K562 (cell line): Measurements from ENCODE around the gene FRA10AC1. TPM values are rescaled to one million over a fixed set of nuclear protein-coding genes. Genes with fewer than 3 reads are reported as not detected.

Experiments
- ATAC-seq: fragments of 200-7000 bp; cut with Tn5 transposase; 3 replicates; pipeline ENCODE4 v1.9.1; 2020; ENCODE audit warnings: moderate library complexity
- BruUV-seq: library from RNA; stranded (reverse); fragments of 400-500 nt; replicated peaks from 2 replicates; lab custom pipeline; 2021; lab: Mats Ljungman, UMichigan
- CTCF ChIA-PET: fragments of 300-600 bp; formaldehyde crosslinking; extraction: SDS; loops from one replicate; lab custom pipeline; 2021; ENCODE audit warnings: low intra/inter-chr PET ratio; lab: Yijun Ruan, JAX
- POLR2A ChIA-PET: fragments of 300-600, 350-650 bp; sonication (Branson Sonifier 250); formaldehyde crosslinking; extraction: SDS; loops from one replicate; lab custom pipeline; 2021; ENCODE audit warnings: antibody characterized with exemption, inconsistent platforms; lab: Yijun Ruan, JAX
- DNase-seq, 4 experiments: peaks; one replicate each; pipeline versions ENCODE4 v3.0.0 to v3.0.0-alpha.2; 2011 to 2018; ENCODE audit warnings: low spot score in 3 of 4, mixed read lengths in 3 of 4; ENCODE audit errors: extremely low read depth in 1 of 4
- FAIRE-seq: peaks from 2 replicates; lab custom pipeline; 2011; peaks lifted over from hg19 to GRCh38; lab: Jason Lieb, UNC
- H2AFZ ChIP-seq: 2 replicates; pipeline ENCODE4 v1.6.0; 2011; ENCODE audit warnings: low read depth, low read length, control low read depth, inconsistent platforms
- H3K27ac ChIP-seq: fragments of 200-600 bp; 3 replicates; pipeline ENCODE4 v1.8.0; 2011; ENCODE audit warnings: low read depth, mild to moderate bottlenecking, control low read depth, inconsistent platforms, low read length, moderate library complexity, mixed read lengths; ENCODE audit errors: extremely low read depth
- H3K27me3 ChIP-seq, 2 experiments: fragments of 300-600 bp in 1 of 2; 2 replicates in 1 of 2; 3 replicates in 1 of 2; pipeline versions ENCODE4 v1.6.0 to v1.8.0; 2011; ENCODE audit warnings: inconsistent platforms in 2 of 2, low read length in 2 of 2, mild to moderate bottlenecking in 1 of 2, mixed read lengths in 1 of 2, moderate library complexity in 1 of 2; ENCODE audit not compliant: control insufficient read depth in 2 of 2, insufficient read depth in 2 of 2
- H3K36me3 ChIP-seq: fragments of 300-600 bp; 3 replicates; pipeline ENCODE4 v1.8.0; 2011; ENCODE audit warnings: mild to moderate bottlenecking, low read length, inconsistent platforms; ENCODE audit not compliant: control insufficient read depth, insufficient read depth
- H3K4me1 ChIP-seq, 2 experiments: fragments of 200-600 bp in 1 of 2; replicated peaks in 1 of 2; 2 replicates in 1 of 2; 3 replicates in 1 of 2; pipeline versions ENCODE4 v1.5.1 to v1.8.0; 2011; ENCODE audit warnings: inconsistent platforms in 2 of 2, low read length in 2 of 2, mild to moderate bottlenecking in 1 of 2, mixed read lengths in 1 of 2, moderate library complexity in 1 of 2; ENCODE audit not compliant: control insufficient read depth in 2 of 2, insufficient read depth in 2 of 2
- H3K4me2 ChIP-seq: 2 replicates; pipeline ENCODE4 v1.6.1; 2011; ENCODE audit warnings: low read length, control low read depth, inconsistent platforms, mixed read lengths; ENCODE audit not compliant: insufficient read depth
- H3K4me3 ChIP-seq: fragments of 200-600 bp; sonication (generic), shearing (Covaris generic); 2 replicates; pipeline ENCODE4 v1.5.1; 2016; ENCODE audit warnings: control low read depth, inconsistent platforms
- H3K79me2 ChIP-seq: fragments of 200-600 bp; 3 replicates; pipeline ENCODE4 v1.8.0; 2011; ENCODE audit warnings: low read length, inconsistent platforms; ENCODE audit not compliant: control insufficient read depth, insufficient read depth
- H3K9ac ChIP-seq, 2 experiments: 2 replicates each; pipeline versions ENCODE4 v1.6.0 to v1.6.1; 2011; ENCODE audit warnings: low read depth in 2 of 2, low read length in 2 of 2, control low read depth in 1 of 2, inconsistent platforms in 1 of 2, mild to moderate bottlenecking in 1 of 2, mixed read lengths in 1 of 2; ENCODE audit not compliant: insufficient read depth in 1 of 2
- H3K9me1 ChIP-seq: one replicate; pipeline ENCODE4 v1.6.0; 2011; ENCODE audit warnings: inconsistent platforms, mild to moderate bottlenecking, low read length, moderate library complexity; ENCODE audit not compliant: control insufficient read depth, insufficient read depth
- H3K9me3 ChIP-seq: replicated peaks from 2 replicates; pipeline ENCODE4 v1.5.1; 2011; ENCODE audit warnings: low read depth, low read length, inconsistent platforms; ENCODE audit not compliant: control insufficient read depth, insufficient read depth
- H4K20me1 ChIP-seq: replicated peaks from 2 replicates; pipeline ENCODE4 v1.6.1; 2011; ENCODE audit warnings: low read length, inconsistent platforms, mixed read lengths; ENCODE audit not compliant: control insufficient read depth, insufficient read depth
- ESRRB ChIP-seq: fragments of 250-450 bp; sonication (Bioruptor Pico); IDR thresholded peaks from 2 replicates; pipeline ENCODE4 v1.5.0; 2020; ENCODE audit warnings: mild to moderate bottlenecking, moderate library complexity, borderline replicate concordance
- RAD21 ChIP-seq, 2 experiments: fragments of 250-450 bp in 1 of 2; fragments of 450-650 bp in 1 of 2; sonication (Bioruptor Pico) in 1 of 2; formaldehyde crosslinking in 1 of 2; IDR thresholded peaks in 1 of 2; conservative IDR thresholded peaks in 1 of 2; 2 replicates each; pipeline versions ENCODE4 v1.4.0 to v1.8.0; 2020 to 2022; ENCODE audit warnings: mild to moderate bottlenecking in 2 of 2, moderate library complexity in 1 of 2
- REST ChIP-seq, 2 experiments: fragments of 450-650 bp; formaldehyde crosslinking in 1 of 2; IDR thresholded peaks; 2 replicates each; pipeline versions ENCODE4 v1.4.0 to v1.6.1; 2014 to 2020; ENCODE audit warnings: mild to moderate bottlenecking in 2 of 2, borderline replicate concordance in 1 of 2, low read depth in 1 of 2
- TGIF2 ChIP-seq: sonication (generic); formaldehyde crosslinking; IDR thresholded peaks from 2 replicates; pipeline ENCODE4 v1.8.1; 2022; ENCODE audit warnings: mild to moderate bottlenecking, missing genetic modification reagents, moderate library complexity
- THAP7 ChIP-seq: fragments of 250-450 bp; sonication (Bioruptor Pico); IDR thresholded peaks from 2 replicates; pipeline ENCODE4 v1.5.0; 2021
- U2AF2 ChIP-seq: fragments of 200-400 bp; formaldehyde crosslinking; optimal IDR thresholded peaks from 2 replicates; pipeline ENCODE3; 2017; ENCODE audit warnings: low read depth, mild to moderate bottlenecking, low read length
- ZBED1 ChIP-seq: IDR thresholded peaks from 2 replicates; pipeline ENCODE4 v1.6.1; 2014
- ZKSCAN1 ChIP-seq: fragments of 150-350 bp; IDR thresholded peaks from 2 replicates; pipeline ENCODE4 v1.6.1; 2016; ENCODE audit warnings: low read depth, low read length
- ZNF124 ChIP-seq: sonication (generic); formaldehyde crosslinking; IDR thresholded peaks from 2 replicates; pipeline ENCODE4 v1.8.1; 2022; ENCODE audit warnings: missing genetic modification reagents
- ZNF316 ChIP-seq: fragments of 450-650 bp; IDR thresholded peaks from 2 replicates; pipeline ENCODE4 v1.6.1; 2016
- WGBS: fragments of 100-300 bp; shearing (Covaris generic); methylation state at CpG from one replicate; pipeline ENCODE4 v1.1.6; 2016; ENCODE audit warnings: low coverage, mixed read lengths; ENCODE audit not compliant: insufficient coverage; ENCODE audit errors: missing lambda C conversion rate; 5-methylcytosine and 5-hydroxymethylcytosine counted together
- in situ Hi-C: fragments of 300-500 bp; cut with MboI; formaldehyde crosslinking; loops from 4 replicates; pipeline ENCODE4 v1.15.0; 2018; ENCODE audit warnings: inconsistent platforms, mixed read lengths
- intact Hi-C: fragments of 100-400 bp; cut with micrococcal nuclease; formaldehyde crosslinking; loops from 2 replicates; pipeline ENCODE4 v1.14.2; 2022
- polyA plus RNA-seq, 8 experiments: library from polyadenylated mRNA; depleted of rRNA in 4 of 8; stranded (reverse) in 5 of 8; unstranded in 3 of 8; fragments of >200 nt; fragmentation: Nextera tagmentation in 2 of 8; fragmentation: Illumina TruSeq in 1 of 8; extraction: Ambion mirVana in 2 of 8; extraction: Trizol in 1 of 8; gene quantifications; 2 replicates each; pipeline versions ENCODE4 v1.2.1 to v1.2.3, GENCODE V29; 2011 to 2014; ENCODE audit warnings: inconsistent platforms in 1 of 8, missing spikeins in 1 of 8
- total RNA-seq, 7 experiments: library from RNA; depleted of rRNA in 6 of 7; stranded (reverse); fragments of >200 nt in 6 of 7; fragmentation: Illumina TruSeq in 2 of 7; extraction: Trizol in 2 of 7; gene quantifications; 2 replicates each; pipeline versions ENCODE4 v1.2.1 to v1.2.3, GENCODE V29; 2011 to 2021; ENCODE audit warnings: low replicate concordance in 1 of 7

The FRA10AC1 gene
- total and polyA plus RNA-seq, 9 of the 15 experiments (the other 6 are each of a cell fraction or from before 2014, with no cell fraction given) = 4.4 to 11.8 (median 8.0) TPM

- TF ChIP-seq ZKSCAN1 = no peak
- TF ChIP-seq THAP7 (CRISPR knock-in tag) = no peak
- no peak for TF ChIP-seq ZBED1
- TF ChIP-seq U2AF2 = no peak
Measured at GRCh38 chr10:93687737-93688136, 14.7 kb downstream of the FRA10AC1 start (continued).

- no peak for FAIRE-seq
- no peak overlapping the region for H3K27ac ChIP-seq
- in situ Hi-C loops = no loop called here
- no peaks in the 10 kb centered on the region for H4K20me1 ChIP-seq
- H3K9me1 ChIP-seq = no peaks in the 10 kb centered on the region
- no peak overlapping the region for H3K4me3 ChIP-seq
- peak in 3 of 4 experiments; percentile 6 to 14 (median 7) for DNase-seq
- H3K4me1 ChIP-seq = no peaks in the 10 kb centered on the region
- no peak overlapping the region for H2AFZ ChIP-seq
- no peaks in the 10 kb centered on the region for H3K9me3 ChIP-seq
- no peaks in the 10 kb centered on the region for H3K79me2 ChIP-seq
- POLR2A ChIA-PET = interaction anchor here (1.1 kb wide), 1 partner anchor 22 kb away, joined by 6 read pairs; the partner anchor contains the start of gene FRA10AC1
- CTCF ChIA-PET = interaction anchor here (0.9 to 1.5 kb wide), 2 partner anchors 126 to 139 kb away, joined by 4 to 8 read pairs; no protein-coding TSS in a partner anchor
- BruUV-seq = no TSS peak
- WGBS = 53% methylated on average over 4 of the region's 4 CpGs
- no peak for ATAC-seq
- no peaks in the 10 kb centered on the region for H3K27me3 ChIP-seq
- no peak overlapping the region for H3K4me2 ChIP-seq
- H3K36me3 ChIP-seq = peaks cover 7% of the 10 kb centered on the region; the same call in 2 of the 3 replicates
- intact Hi-C loops = loop anchor here (5.0 kb wide), 1 partner anchor 128 kb away; no protein-coding TSS in a partner anchor
- H3K9ac ChIP-seq = no peak overlapping the region
- TF ChIP-seq ZNF124 (CRISPR knock-in tag) (no peak), RAD21 (CRISPR knock-in tag; conservative IDR thresholded peaks at IDR 0.05 in 1 of 2, IDR thresholded peaks at IDR 0.05 in 1 of 2) (peak; percentile 47 to 59), TGIF2 (CRISPR knock-in tag) (no peak), REST (IDR thresholded peaks at IDR 0.05; ENCODE audit: borderline replicate concordance) (peak; percentile 16; the same call in 1 of the 2 replicates), REST (CRISPR knock-in tag; IDR thresholded peaks at IDR 0.05; ENCODE audit: low read depth) (no peak), ZNF316 (no peak), ESRRB (CRISPR knock-in tag) (no peak)
Measured at GRCh38 chr10:93680412-93681047, 21.9 kb downstream of the FRA10AC1 start.
